ENCODE measurements around the gene RPTOR. TPM values are rescaled to one million over a fixed set of nuclear protein-coding genes. Genes with fewer than 3 reads are reported as not detected.

The RPTOR gene
- total RNA-seq, 3 donors from 2014 or later (not counting 1 experiment from before 2014, with no cell fraction given) = 49.2 to 63.6 (median 55.4) TPM

- Mint-ChIP-seq H3K9me3 (no peaks in the 10 kb centered on the region), H3K4me1 (peaks cover 12 to 24% of the 10 kb centered on the region in 2 donors), H3K27ac (peak overlapping the region in 1 of 2 donors; percentile 85), H3K36me3 (no peaks in the 10 kb centered on the region), H3K4me3 (no peak overlapping the region), H3K27me3 (ENCODE audit: low read depth in 2 of 2) (no peaks in the 10 kb centered on the region)
- 83% methylated on average over 8 of the region's 8 CpGs for WGBS (ENCODE audit: insufficient coverage)
- Histone ChIP-seq H3K4me1 (ENCODE audit: control insufficient read depth, insufficient read depth, low read length) (peaks cover 18% of the 10 kb centered on the region), H3K9me3 (ENCODE audit: control insufficient read depth, insufficient read depth, low read length) (no peaks in the 10 kb centered on the region), H3K27me3 (ENCODE audit: control insufficient read depth, insufficient read depth, low read length) (no peaks in the 10 kb centered on the region), H3K36me3 (ENCODE audit: control insufficient read depth, insufficient read depth, low read length) (peaks cover 5% of the 10 kb centered on the region), H3K4me3 (ENCODE audit: low read length) (no peak overlapping the region), H3K27ac (ENCODE audit: low read length) (no peak overlapping the region)
- TF ChIP-seq, protein P1, sequence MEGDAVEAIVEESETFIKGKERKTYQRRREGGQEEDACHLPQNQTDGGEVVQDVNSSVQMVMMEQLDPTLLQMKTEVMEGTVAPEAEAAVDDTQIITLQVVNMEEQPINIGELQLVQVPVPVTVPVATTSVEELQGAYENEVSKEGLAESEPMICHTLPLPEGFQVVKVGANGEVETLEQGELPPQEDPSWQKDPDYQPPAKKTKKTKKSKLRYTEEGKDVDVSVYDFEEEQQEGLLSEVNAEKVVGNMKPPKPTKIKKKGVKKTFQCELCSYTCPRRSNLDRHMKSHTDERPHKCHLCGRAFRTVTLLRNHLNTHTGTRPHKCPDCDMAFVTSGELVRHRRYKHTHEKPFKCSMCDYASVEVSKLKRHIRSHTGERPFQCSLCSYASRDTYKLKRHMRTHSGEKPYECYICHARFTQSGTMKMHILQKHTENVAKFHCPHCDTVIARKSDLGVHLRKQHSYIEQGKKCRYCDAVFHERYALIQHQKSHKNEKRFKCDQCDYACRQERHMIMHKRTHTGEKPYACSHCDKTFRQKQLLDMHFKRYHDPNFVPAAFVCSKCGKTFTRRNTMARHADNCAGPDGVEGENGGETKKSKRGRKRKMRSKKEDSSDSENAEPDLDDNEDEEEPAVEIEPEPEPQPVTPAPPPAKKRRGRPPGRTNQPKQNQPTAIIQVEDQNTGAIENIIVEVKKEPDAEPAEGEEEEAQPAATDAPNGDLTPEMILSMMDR (IDR thresholded peaks at IDR 0.05) = no peak
- intact Hi-C loops (cut with micrococcal nuclease) = no loop called here
- no peak for ATAC-seq
- peak in 1 of 2 donors; percentile 75 for DNase-seq
These were observed 317.3 kb downstream of the RPTOR start for GRCh38 chr17:80861892-80862291.

GRCh38 chr17:80862481-80862961 lies 317.9 kb downstream of the RPTOR start:
- H3K4me1 Mint-ChIP-seq = peaks cover 11 to 20% of the 10 kb centered on the region in 2 donors
- Histone ChIP-seq H3K27ac (ENCODE audit: low read length) (no peak overlapping the region), H3K36me3 (ENCODE audit: control insufficient read depth, insufficient read depth, low read length) (peaks cover 5% of the 10 kb centered on the region), H3K27me3 (ENCODE audit: control insufficient read depth, insufficient read depth, low read length) (no peaks in the 10 kb centered on the region), H3K4me3 (ENCODE audit: low read length) (no peak overlapping the region), H3K9me3 (ENCODE audit: control insufficient read depth, insufficient read depth, low read length) (no peaks in the 10 kb centered on the region), H3K4me1 (ENCODE audit: control insufficient read depth, insufficient read depth, low read length) (peaks cover 17% of the 10 kb centered on the region)
- intact Hi-C loops (cut with micrococcal nuclease) = no loop called here
- TF ChIP-seq, protein P1 (IDR thresholded peaks at IDR 0.05) = no peak
- no peak for ATAC-seq
- no peak for DNase-seq
- H3K9me3 Mint-ChIP-seq = no peaks in the 10 kb centered on the region
- H3K27ac Mint-ChIP-seq = peak overlapping the region in 1 of 2 donors; percentile 35
- no peaks in the 10 kb centered on the region for H3K27me3 Mint-ChIP-seq (ENCODE audit: low read depth in 2 of 2)
- no peak overlapping the region for H3K4me3 Mint-ChIP-seq
- no peaks in the 10 kb centered on the region for H3K36me3 Mint-ChIP-seq
- WGBS (ENCODE audit: insufficient coverage) = 93% methylated on average over 20 of the region's 20 CpGs

GRCh38 chr17:80862978-80863377 lies 318.3 kb downstream of the RPTOR start:
- Mint-ChIP-seq H3K36me3 (no peaks in the 10 kb centered on the region), H3K27ac (peak overlapping the region in 1 of 2 donors; percentile 35), H3K4me3 (no peak overlapping the region)

More at GRCh38 chr17:80862978-80863377, 318.3 kb downstream of the RPTOR start:
- ATAC-seq (no peak), DNase-seq (no peak)
- no peak overlapping the region for H3K27ac ChIP-seq (ENCODE audit: low read length)
- H3K27me3 Mint-ChIP-seq (ENCODE audit: low read depth in 2 of 2) = no peaks in the 10 kb centered on the region
- no peaks in the 10 kb centered on the region for H3K27me3 ChIP-seq (ENCODE audit: control insufficient read depth, insufficient read depth, low read length)
- 97% methylated on average over 10 of the region's 10 CpGs for WGBS (ENCODE audit: insufficient coverage)
- intact Hi-C loops (cut with micrococcal nuclease) = no loop called here
- H3K9me3 ChIP-seq (ENCODE audit: control insufficient read depth, insufficient read depth, low read length) = no peaks in the 10 kb centered on the region
- H3K4me1 Mint-ChIP-seq = peaks cover 11 to 19% of the 10 kb centered on the region in 2 donors
- H3K4me1 ChIP-seq (ENCODE audit: control insufficient read depth, insufficient read depth, low read length) = peaks cover 17% of the 10 kb centered on the region
- peaks cover 5% of the 10 kb centered on the region for H3K36me3 ChIP-seq (ENCODE audit: control insufficient read depth, insufficient read depth, low read length)
- H3K9me3 Mint-ChIP-seq = no peaks in the 10 kb centered on the region
- TF ChIP-seq, protein P1 (IDR thresholded peaks at IDR 0.05) = no peak
- H3K4me3 ChIP-seq (ENCODE audit: low read length) = no peak overlapping the region
